Measurements from ENCODE around the gene TANK. TPM values are rescaled to one million over a fixed set of nuclear protein-coding genes. Genes with fewer than 3 reads are reported as not detected.
"Not testable (repeated sequence)": the region's sequence is repeated elsewhere in the genome, so short reads cannot be mapped to it uniquely, and the experiment has no call there.

TANK gene
- total RNA-seq, 1 donor from 2014 or later: 72.2 TPM

- intact Hi-C loops (cut with micrococcal nuclease): not testable (repeated sequence)
Observed at GRCh38 chr2:161132384-161132783, 27.8 kb upstream of the TANK start.

DNA sequence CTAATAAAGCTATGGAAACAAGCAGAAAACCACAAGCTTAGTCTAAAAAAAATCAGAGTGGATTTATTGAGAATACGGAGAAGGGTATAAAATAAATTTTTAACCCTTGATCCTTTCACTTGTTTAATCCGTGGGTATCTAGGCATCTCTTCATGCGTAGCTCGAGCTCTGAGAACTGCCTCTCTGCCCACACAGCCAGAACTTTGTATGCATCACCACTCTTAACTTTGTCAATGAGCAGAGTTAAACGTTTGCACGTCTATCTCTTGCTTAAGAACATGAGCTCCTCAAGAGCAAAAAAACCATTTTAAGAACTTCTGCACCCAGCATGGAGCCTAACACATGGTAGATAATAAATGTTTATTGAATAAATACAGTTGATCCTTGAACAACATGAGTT, 26.9 kb upstream of the TANK start:
- intact Hi-C loops (cut with micrococcal nuclease): no loop called here

- intact Hi-C loops (cut with micrococcal nuclease): loop anchor here (5.0 kb wide), 2 partner anchors 33 to 728 kb away; no protein-coding TSS in a partner anchor
Observed at GRCh38 chr2:161134547-161135518, 25.4 kb upstream of the TANK start.

DNA sequence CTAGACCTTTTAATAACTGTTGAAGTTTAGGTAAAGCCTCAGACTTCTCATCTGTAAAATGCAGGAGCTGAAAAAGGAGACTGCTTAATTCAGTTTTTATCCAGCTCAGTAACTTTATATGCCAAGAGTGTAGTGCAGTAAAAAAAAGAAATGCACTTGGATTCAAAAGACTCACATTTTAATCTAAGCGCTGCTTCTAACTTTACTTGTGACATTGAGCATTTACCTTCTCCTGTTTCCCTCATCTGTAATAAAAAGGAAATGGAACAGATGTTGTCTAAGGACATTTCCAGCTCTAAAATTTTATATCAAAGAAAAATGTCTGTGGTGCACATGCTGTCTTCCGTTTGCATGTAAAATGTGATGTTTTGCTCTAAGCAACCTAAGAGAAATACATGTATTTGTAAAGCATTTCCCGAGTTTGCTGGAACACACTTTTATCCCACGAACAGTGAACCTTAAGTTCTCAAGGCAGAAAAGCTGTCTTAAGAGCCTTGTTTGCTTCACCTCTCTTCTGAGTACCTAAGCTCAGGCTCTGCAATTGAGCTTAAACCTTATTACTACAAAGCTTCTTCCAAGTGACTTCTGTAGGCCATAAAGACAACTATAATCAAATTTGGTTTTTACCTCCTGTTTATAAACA, 24.2 kb upstream of the TANK start:
- intact Hi-C loops (cut with micrococcal nuclease): loop anchor here (1.0 to 5.0 kb wide), 4 partner anchors 34 to 729 kb away; no protein-coding TSS in a partner anchor

- intact Hi-C loops (cut with micrococcal nuclease): loop anchor here (1.0 to 5.0 kb wide), 5 partner anchors 29 to 730 kb away; no protein-coding TSS in a partner anchor
Observed at GRCh38 chr2:161136696-161137324, 23.4 kb upstream of the TANK start.

- intact Hi-C loops (cut with micrococcal nuclease): loop anchor here (2.0 to 5.0 kb wide), 3 partner anchors 16 to 731 kb away; no protein-coding TSS in a partner anchor
Observed at GRCh38 chr2:161138429-161138828, 21.8 kb upstream of the TANK start.

DNA sequence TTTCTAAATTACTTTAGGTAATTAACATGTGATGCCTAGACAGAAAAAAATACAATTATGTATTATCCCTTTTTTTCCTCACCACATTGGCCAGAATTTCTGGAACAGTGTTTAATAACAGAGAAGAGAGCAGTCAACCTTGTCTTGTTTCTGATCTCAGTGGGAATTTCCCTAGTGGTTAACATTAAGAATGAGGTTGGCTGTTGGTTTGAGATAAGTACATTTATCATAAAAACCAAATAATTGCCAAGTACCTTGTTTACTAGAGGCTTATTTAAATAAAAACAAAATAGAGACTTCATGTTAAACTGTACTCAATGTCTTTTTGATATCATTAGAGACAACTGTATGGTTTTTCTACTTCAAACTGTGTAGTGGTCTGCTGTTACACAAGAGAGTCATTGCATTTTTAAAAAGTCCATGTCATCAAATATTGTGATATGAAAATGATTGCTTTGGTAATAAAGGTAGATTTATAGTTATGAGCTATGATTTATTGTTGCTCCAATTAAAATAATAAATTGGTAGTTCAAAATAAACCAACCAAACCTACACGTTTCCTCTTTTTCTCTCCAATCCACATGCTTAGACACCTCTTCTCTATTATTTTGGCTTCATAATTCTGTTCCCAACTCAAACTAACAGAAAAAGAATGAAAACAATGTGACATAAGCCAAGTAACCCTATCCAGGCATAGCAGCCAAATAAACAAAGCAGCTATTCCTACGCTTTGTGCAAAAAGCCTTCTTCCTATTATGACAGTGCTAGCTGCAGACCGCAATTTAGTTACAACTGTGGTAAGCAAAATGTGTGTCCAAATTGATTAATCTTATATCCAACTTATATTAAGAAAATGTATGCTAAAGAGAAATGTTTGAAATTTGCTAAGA, 20.9 kb upstream of the TANK start:
- intact Hi-C loops (cut with micrococcal nuclease): loop anchor here (1.0 to 5.0 kb wide), 4 partner anchors 17 to 732 kb away; partner anchors contain the start of gene TANK

DNA sequence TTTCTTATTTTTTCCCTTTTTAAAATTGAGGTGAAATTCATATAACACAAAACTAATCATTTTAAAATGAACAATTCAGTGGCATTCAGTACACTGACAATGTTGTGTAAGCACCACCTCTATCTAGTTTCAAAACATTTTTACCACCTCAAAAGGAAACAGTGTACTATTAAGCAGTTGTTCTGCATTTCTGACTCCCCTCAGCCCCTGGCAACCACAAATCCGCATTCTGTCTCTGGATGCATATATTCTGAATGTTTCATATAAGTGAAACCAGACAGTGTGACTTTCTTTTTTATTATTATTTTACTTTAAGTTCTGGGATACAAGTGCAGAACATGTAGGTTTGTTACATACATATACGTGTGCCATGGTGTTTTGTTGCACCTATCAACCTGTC, 19.2 kb upstream of the TANK start:
- intact Hi-C loops (cut with micrococcal nuclease): no loop called here

GRCh38 chr2:161146209-161146775, 13.9 kb upstream of the TANK start:
- intact Hi-C loops (cut with micrococcal nuclease): no loop called here

GRCh38 chr2:161146996-161147395, 13.2 kb upstream of the TANK start:
- intact Hi-C loops (cut with micrococcal nuclease): no loop called here

DNA sequence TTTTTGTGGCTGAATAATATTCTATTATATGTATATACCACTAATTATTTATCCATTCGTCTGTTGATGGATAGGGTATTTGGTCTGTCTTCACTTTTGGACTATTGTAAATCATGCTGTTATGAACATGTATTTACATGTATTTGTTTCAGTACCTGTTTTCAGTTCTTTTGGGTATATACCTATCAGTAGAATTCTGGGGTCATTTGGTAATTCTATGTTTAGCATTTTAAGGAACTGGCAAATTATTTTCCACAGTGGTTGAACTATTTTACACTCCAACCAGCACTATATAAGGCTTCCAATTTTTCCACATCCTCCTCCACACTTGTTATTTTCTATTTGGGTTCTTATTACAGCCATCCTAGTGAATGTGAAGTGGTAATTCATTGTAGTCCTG, 12.4 kb upstream of the TANK start:
- intact Hi-C loops (cut with micrococcal nuclease): no loop called here

DNA sequence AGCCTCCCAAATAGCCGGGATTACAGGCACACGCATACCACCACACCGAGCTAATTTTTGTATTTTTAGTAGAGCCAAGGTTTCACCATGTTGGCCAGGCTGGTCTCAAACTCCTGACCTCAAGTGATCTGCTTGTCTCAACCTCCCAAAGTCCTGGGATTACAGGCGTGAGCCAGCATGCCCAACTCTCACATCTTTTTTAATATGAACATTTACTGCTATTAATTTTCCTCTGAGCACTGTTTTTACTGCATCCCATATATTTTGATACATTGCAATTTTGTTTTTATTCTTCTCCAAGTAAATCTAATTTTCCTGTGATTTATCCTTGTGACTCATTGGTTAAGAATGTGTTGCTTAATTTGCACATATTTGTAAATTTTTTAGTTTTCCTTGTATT, 9.5 kb upstream of the TANK start:
- intact Hi-C loops (cut with micrococcal nuclease): no loop called here

DNA sequence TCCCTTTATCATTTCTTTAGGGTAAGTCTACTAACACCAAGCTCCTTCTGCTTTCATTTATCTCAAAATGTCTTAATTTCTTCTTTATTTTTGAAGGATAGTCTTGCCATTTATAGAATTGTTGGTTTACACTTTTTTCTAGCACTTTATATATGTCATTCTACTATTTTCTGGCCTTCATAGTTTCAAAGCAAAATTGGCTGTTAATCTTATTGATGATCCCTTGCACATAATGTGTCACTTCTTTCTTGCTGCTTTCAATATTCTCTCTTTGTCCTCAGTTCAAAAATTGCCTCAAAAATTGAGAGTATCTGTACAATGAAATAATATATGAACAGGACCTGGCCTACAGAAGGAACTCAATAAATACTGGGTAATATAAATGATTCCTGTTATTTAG, 7.9 kb upstream of the TANK start:
- intact Hi-C loops (cut with micrococcal nuclease): no loop called here

GRCh38 chr2:161158882-161159281, 1.3 kb upstream of the TANK start:
- intact Hi-C loops (cut with micrococcal nuclease): no loop called here

DNA sequence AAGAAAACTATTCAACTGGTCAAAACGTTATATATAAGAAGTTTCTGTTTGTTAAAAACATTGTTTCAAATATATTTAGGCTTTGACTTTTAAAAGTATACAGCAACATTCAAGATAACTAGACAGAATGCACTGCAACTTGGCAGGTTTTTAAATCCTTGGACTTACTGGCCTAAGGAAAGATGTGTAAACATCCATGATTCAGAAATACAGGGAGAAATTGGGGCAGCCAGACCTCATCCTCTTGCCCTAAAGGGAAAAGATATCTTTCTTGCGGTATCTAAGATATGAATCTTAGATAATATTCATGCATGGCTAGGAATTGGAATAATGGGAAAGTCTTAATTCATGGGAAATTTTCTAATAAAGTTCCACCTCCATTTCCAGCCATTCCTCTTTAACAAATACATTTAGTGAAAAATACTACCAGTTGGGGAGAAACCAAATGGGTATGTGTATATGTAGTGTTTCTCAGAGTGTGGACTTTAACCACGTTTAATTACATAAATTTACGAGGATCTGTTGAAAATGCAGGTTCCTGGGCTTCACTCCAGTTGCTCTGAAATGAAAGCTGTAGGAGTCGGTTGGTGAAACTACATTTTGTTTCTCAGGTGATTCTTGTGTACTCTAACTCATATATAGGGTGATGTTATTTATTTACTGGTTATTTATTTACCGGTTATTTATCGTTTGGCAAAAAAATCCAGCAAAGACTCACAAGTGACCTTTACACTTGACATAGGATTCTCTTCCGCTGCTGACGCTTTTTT, 587 bp upstream of the TANK start:
- intact Hi-C loops (cut with micrococcal nuclease): loop anchor here (1.0 to 10.0 kb wide), 10 partner anchors 20 to 1445 kb away; partner anchors contain the start of genes IFIH1, MARCHF7, PSMD14 and RBMS1

GRCh38 chr2:161161074-161161706, 962 bp downstream of the TANK start:
- intact Hi-C loops (cut with micrococcal nuclease): loop anchor here (2.0 to 10.0 kb wide), 6 partner anchors 669 to 1446 kb away; partner anchors contain the start of genes IFIH1, MARCHF7 and RBMS1

DNA sequence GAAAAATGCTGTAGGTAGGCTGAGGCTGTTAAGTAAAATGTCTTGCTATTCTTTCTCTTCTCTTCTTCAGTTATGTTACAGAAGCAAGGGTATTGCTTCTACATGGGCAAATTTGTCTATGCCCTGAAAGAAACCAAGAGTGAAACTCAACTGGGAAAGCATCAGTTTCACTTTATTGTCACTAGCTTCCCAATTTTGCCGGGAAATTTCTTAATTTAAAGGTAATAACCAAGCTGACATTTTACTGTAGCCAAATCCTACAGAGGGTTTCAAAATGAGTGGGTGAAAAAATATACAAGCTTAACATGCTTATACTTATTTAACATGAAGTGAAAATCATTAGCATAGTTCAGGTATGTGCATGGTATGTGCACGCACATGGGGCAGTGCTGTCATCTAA, 3.2 kb downstream of the TANK start:
- intact Hi-C loops (cut with micrococcal nuclease): loop anchor here (5.0 to 10.0 kb wide), 5 partner anchors 671 to 1449 kb away; partner anchors contain the start of genes IFIH1, MARCHF7 and RBMS1

DNA sequence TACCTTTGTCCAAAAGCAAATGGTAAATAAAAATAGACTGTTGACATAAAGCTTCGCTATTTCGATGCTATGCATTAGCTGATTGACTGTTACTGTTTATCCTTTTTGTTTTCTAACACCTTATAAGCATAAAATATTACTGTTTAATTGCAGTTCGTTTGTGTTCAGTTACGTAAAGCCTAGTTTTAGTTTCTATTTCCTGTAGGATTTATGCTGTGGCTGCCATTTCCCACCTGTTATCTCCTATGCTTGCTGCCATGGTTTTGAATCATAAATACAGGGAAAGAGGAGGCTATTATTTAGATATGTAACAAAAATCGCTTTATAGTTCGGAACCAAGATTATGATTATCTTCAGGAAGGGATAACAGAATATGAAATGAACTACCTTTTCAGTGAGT, 3.9 kb downstream of the TANK start:
- intact Hi-C loops (cut with micrococcal nuclease): loop anchor here (5.0 to 10.0 kb wide), 5 partner anchors 672 to 1449 kb away; partner anchors contain the start of genes IFIH1, MARCHF7 and RBMS1

All from T-helper 2 cell treated with Interferon-gamma antibody and Interleukin-4, amounts not matched to agents 100 ng/mL and 5 ng/mL, for 36 hours (primary cell).